Neural crest cell (in vitro differentiated cells): ENCODE measurements around the gene C16orf46. TPM values are rescaled to one million over a fixed set of nuclear protein-coding genes. Genes with fewer than 3 reads are reported as not detected.

Source experiments
- DNase-seq: peaks from one replicate; pipeline ENCODE4 v3.0.0; 2021; ENCODE audit warnings: low read depth, mixed read lengths, low spot score
- H3K27ac Mint-ChIP-seq: one replicate; pipeline ENCODE4 v1.8.0; 2021; ENCODE audit warnings: mild to moderate bottlenecking, mixed read lengths; ENCODE audit not compliant: unreplicated experiment
- H3K27me3 Mint-ChIP-seq: 2 replicates; pipeline ENCODE4 v1.8.0; 2021; ENCODE audit warnings: low read depth, mild to moderate bottlenecking, mixed read lengths
- H3K36me3 Mint-ChIP-seq: 2 replicates; pipeline ENCODE4 v1.8.0; 2021; ENCODE audit warnings: low read depth, mild to moderate bottlenecking, mixed read lengths
- H3K4me1 Mint-ChIP-seq: 2 replicates; pipeline ENCODE4 v1.8.0; 2021; ENCODE audit warnings: mixed read lengths
- H3K4me3 Mint-ChIP-seq: one replicate; pipeline ENCODE4 v1.8.0; 2021; ENCODE audit warnings: mild to moderate bottlenecking, mixed read lengths
- H3K9me3 Mint-ChIP-seq: 2 replicates; pipeline ENCODE4 v1.8.0; 2021; ENCODE audit warnings: mixed read lengths
- CTCF ChIP-seq: fragments of 200-600 bp; sonication (generic); conservative IDR thresholded peaks from 2 replicates; pipeline ENCODE4 v1.5.0; 2021; ENCODE audit warnings: antibody characterized with exemption, mild to moderate bottlenecking
- total RNA-seq: library from RNA; stranded (reverse); gene quantifications from 2 replicates; pipeline ENCODE4 v1.2.1, GENCODE V29; 2021

Gene C16orf46
- total RNA-seq, 1 donor from 2014 or later, result 2.1 TPM

GRCh38 chr16:81066681-81067080 lies 10.4 kb downstream of the C16orf46 start:
- no peak overlapping the region for H3K4me3 Mint-ChIP-seq
- H3K27me3 Mint-ChIP-seq, result no peaks in the 10 kb centered on the region
- H3K9me3 Mint-ChIP-seq, result no peaks in the 10 kb centered on the region
- no peaks in the 10 kb centered on the region for H3K36me3 Mint-ChIP-seq
- H3K27ac Mint-ChIP-seq, result no peak overlapping the region
- peaks cover 14% of the 10 kb centered on the region for H3K4me1 Mint-ChIP-seq
- DNase-seq, result no peak
- no peak for TF ChIP-seq CTCF

- Mint-ChIP-seq H3K27me3 (no peaks in the 10 kb centered on the region), H3K4me3 (no peak overlapping the region), H3K36me3 (no peaks in the 10 kb centered on the region), H3K9me3 (no peaks in the 10 kb centered on the region), H3K27ac (no peak overlapping the region), H3K4me1 (peaks cover 11% of the 10 kb centered on the region)
- DNase-seq, result no peak
- TF ChIP-seq CTCF, result no peak
These were observed 15.0 kb downstream of the C16orf46 start for GRCh38 chr16:81061871-81062608.

GRCh38 chr16:81061307-81061640 lies 15.8 kb downstream of the C16orf46 start:
- Mint-ChIP-seq H3K27me3 (no peaks in the 10 kb centered on the region), H3K4me1 (peaks cover 3% of the 10 kb centered on the region), H3K4me3 (no peak overlapping the region), H3K27ac (no peak overlapping the region), H3K36me3 (no peaks in the 10 kb centered on the region), H3K9me3 (no peaks in the 10 kb centered on the region)
- no peak for TF ChIP-seq CTCF
- DNase-seq, result no peak

GRCh38 chr16:81060576-81061306 lies 16.3 kb downstream of the C16orf46 start:
- no peak for DNase-seq
- H3K4me3 Mint-ChIP-seq, result no peak overlapping the region
- no peaks in the 10 kb centered on the region for H3K9me3 Mint-ChIP-seq
- H3K4me1 Mint-ChIP-seq, result no peaks in the 10 kb centered on the region
- H3K27ac Mint-ChIP-seq, result no peak overlapping the region
- H3K36me3 Mint-ChIP-seq, result no peaks in the 10 kb centered on the region
- no peaks in the 10 kb centered on the region for H3K27me3 Mint-ChIP-seq
- no peak for TF ChIP-seq CTCF

- no peak for TF ChIP-seq CTCF
- Mint-ChIP-seq H3K27me3 (no peaks in the 10 kb centered on the region), H3K36me3 (peaks cover 13% of the 10 kb centered on the region), H3K9me3 (peaks cover 11% of the 10 kb centered on the region), H3K4me1 (no peaks in the 10 kb centered on the region), H3K4me3 (no peak overlapping the region), H3K27ac (no peak overlapping the region)
- no peak for DNase-seq
These were observed 23.3 kb downstream of the C16orf46 start for GRCh38 chr16:81053761-81054160.
